ENCODE results near the gene TRAPPC2L.

GRCh38 chr16:88846088-88846487, 10.8 kb upstream of the TRAPPC2L start:
- TF ChIP-seq, protein P1, sequence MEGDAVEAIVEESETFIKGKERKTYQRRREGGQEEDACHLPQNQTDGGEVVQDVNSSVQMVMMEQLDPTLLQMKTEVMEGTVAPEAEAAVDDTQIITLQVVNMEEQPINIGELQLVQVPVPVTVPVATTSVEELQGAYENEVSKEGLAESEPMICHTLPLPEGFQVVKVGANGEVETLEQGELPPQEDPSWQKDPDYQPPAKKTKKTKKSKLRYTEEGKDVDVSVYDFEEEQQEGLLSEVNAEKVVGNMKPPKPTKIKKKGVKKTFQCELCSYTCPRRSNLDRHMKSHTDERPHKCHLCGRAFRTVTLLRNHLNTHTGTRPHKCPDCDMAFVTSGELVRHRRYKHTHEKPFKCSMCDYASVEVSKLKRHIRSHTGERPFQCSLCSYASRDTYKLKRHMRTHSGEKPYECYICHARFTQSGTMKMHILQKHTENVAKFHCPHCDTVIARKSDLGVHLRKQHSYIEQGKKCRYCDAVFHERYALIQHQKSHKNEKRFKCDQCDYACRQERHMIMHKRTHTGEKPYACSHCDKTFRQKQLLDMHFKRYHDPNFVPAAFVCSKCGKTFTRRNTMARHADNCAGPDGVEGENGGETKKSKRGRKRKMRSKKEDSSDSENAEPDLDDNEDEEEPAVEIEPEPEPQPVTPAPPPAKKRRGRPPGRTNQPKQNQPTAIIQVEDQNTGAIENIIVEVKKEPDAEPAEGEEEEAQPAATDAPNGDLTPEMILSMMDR (conservative IDR thresholded peaks at IDR 0.05; ENCODE audit: low read depth in 2 of 2), result no peak
- TF ChIP-seq POLR2AphosphoS5 (IDR thresholded peaks at IDR 0.05; ENCODE audit: low read depth), result no peak
- TF ChIP-seq CREB1 (CRISPR knock-in tag; IDR thresholded peaks at IDR 0.05; ENCODE audit: low read depth), result no peak
- TF ChIP-seq EZH2 (IDR thresholded peaks at IDR 0.05; ENCODE audit: low read depth, unreplicated experiment), result no peak
